Measurements from ENCODE around the gene NFYB. TPM values are rescaled to one million over a fixed set of nuclear protein-coding genes. Genes with fewer than 3 reads are reported as not detected.

NFYB gene
- total and polyA plus RNA-seq, 9 of the 15 experiments (the other 6 are each of a cell fraction or from before 2014, with no cell fraction given), result 14.5 to 51.5 (median 32.3) TPM

DNA sequence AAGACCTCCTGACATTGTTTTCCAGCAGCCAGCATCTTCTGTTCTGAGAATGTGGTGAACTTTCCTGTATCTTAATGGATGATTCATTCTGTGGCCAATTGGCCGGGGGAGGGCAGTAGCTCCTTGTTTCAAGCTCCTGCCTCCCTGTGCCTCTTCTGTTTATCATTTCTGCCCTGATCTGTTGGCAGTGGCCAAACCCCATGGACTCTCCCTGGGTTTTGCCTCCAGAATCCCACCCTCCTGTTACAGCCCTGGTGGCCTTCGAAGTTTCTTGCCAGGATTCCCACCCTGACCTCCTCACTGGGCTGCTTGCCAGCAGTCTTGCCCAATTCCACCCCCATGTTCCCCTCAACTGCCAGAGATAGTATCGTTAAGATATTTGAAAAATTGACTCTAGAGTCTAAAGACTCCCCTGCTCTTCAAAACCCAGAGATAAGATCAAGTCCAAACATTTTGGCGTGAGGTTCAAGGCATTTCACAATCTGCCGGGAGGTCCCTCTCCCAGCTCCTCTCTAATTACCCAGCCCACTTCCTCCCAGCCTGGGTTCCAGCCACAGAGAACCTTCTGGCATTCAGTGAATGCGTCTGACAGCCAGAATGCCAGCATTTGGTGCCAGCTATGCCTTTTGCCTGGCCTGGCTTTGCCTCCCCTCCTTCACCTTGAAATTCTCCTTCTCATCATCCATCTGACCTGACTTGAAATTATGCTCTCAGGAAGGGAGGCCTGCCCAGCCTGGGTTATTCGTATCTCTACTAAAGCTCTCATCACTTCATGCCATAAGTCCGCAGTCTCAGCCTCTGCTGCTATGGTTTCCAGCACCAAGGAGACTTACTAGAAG lies 39.9 kb upstream of the NFYB start (continued):
- peak in 1 of 2 experiments; percentile 83; a peak in 1 of 4 replicates for TF ChIP-seq SRF (CRISPR knock-in tag; IDR thresholded peaks at IDR 0.05)
- TF ChIP-seq, protein P1, sequence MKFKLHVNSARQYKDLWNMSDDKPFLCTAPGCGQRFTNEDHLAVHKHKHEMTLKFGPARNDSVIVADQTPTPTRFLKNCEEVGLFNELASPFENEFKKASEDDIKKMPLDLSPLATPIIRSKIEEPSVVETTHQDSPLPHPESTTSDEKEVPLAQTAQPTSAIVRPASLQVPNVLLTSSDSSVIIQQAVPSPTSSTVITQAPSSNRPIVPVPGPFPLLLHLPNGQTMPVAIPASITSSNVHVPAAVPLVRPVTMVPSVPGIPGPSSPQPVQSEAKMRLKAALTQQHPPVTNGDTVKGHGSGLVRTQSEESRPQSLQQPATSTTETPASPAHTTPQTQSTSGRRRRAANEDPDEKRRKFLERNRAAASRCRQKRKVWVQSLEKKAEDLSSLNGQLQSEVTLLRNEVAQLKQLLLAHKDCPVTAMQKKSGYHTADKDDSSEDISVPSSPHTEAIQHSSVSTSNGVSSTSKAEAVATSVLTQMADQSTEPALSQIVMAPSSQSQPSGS (CRISPR knock-in tag; IDR thresholded peaks at IDR 0.05), result no peak
- TF ChIP-seq SLC30A9 (CRISPR knock-in tag; IDR thresholded peaks at IDR 0.05), result no peak
- peak; percentile 75 for TF ChIP-seq CHD4 (IDR thresholded peaks at IDR 0.05; ENCODE audit: insufficient read depth, insufficient replicate concordance, low read depth, low read length, poor library complexity, severe bottlenecking)
- TF ChIP-seq JUN (IDR thresholded peaks at IDR 0.05; ENCODE audit: borderline replicate concordance, low read depth, low read length), result peak; percentile 71
- TF ChIP-seq JUN (CRISPR knock-in tag; IDR thresholded peaks at IDR 0.05; ENCODE audit: borderline replicate concordance), result no peak
- no peak for TF ChIP-seq FOXJ2 (tag; IDR thresholded peaks at IDR 0.05)
- TF ChIP-seq MTF1 (CRISPR knock-in tag; IDR thresholded peaks at IDR 0.05; ENCODE audit: borderline replicate concordance), result no peak
- TF ChIP-seq PRPF4 (IDR thresholded peaks at IDR 0.05; ENCODE audit: insufficient read depth, low read depth, low read length, poor library complexity, severe bottlenecking), result no peak
- TF ChIP-seq, protein P2, sequence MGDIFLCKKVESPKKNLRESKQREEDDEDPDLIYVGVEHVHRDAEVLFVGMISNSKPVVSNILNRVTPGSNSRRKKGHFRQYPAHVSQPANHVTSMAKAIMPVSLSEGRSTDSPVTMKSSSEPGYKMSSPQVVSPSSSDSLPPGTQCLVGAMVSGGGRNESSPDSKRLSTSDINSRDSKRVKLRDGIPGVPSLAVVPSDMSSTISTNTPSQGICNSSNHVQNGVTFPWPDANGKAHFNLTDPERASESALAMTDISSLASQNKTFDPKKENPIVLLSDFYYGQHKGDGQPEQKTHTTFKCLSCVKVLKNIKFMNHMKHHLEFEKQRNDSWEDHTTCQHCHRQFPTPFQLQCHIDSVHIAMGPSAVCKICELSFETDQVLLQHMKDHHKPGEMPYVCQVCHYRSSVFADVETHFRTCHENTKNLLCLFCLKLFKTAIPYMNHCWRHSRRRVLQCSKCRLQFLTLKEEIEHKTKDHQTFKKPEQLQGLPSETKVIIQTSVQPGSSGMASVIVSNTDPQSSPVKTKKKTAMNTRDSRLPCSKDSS (IDR thresholded peaks at IDR 0.05; ENCODE audit: low read depth, partially characterized antibody), result no peak
- no peak for TF ChIP-seq ZNF644 (tag; IDR thresholded peaks at IDR 0.05; ENCODE audit: low read depth)
- TF ChIP-seq NR2C2 (CRISPR knock-in tag; IDR thresholded peaks at IDR 0.05), result no peak
- peak; percentile 22; the same call in 1 of the 2 replicates for TF ChIP-seq NR2C2 (tag; IDR thresholded peaks at IDR 0.05)
- no peak for TF ChIP-seq XRCC4 (IDR thresholded peaks at IDR 0.05; ENCODE audit: extremely low read depth, insufficient read depth, insufficient read length)

All from K562 (cell line).